Activated CD8-positive, alpha-beta T cell treated with anti-CD3 and anti-CD28 coated beads for 36 hours (primary cell): ENCODE results near the gene SLC38A9. TPM values are rescaled to one million over a fixed set of nuclear protein-coding genes. Genes with fewer than 3 reads are reported as not detected.

Experiments used
- ATAC-seq: fragments of 200-7000 bp; cut with Tn5 transposase; one replicate; pipeline ENCODE4 v1.10.0; 2021; ENCODE audit warnings: mild to moderate bottlenecking, moderate library complexity
- CTCF ChIA-PET: fragments of 350-600 bp; sonication (Branson Sonifier 250); formaldehyde crosslinking; loops from one replicate; lab custom pipeline; 2021; ENCODE audit warnings: antibody characterized with exemption; lab: Charles Lee
- POLR2A ChIA-PET: fragments of 350-600 bp; sonication (Branson Sonifier 250); formaldehyde crosslinking; loops from one replicate; lab custom pipeline; 2021; ENCODE audit warnings: antibody characterized with exemption; lab: Charles Lee
- DNase-seq: peaks from one replicate; pipeline ENCODE4 v3.0.0-alpha.2; 2020
- H3K27ac Mint-ChIP-seq: one replicate; pipeline ENCODE4 v1.8.0; 2021; ENCODE audit warnings: mild to moderate bottlenecking, mixed read lengths
- H3K27me3 Mint-ChIP-seq: one replicate; pipeline ENCODE4 v1.8.0; 2021; ENCODE audit warnings: mixed read lengths
- H3K36me3 Mint-ChIP-seq: one replicate; pipeline ENCODE4 v1.8.0; 2021; ENCODE audit warnings: low read depth, mixed read lengths
- H3K4me1 Mint-ChIP-seq: one replicate; pipeline ENCODE4 v1.8.0; 2021; ENCODE audit warnings: low read depth, mixed read lengths
- H3K4me3 Mint-ChIP-seq: one replicate; pipeline ENCODE4 v1.8.0; 2021; ENCODE audit warnings: mild to moderate bottlenecking, moderate library complexity, mixed read lengths
- H3K9me3 Mint-ChIP-seq: one replicate; pipeline ENCODE4 v1.8.0; 2021; ENCODE audit warnings: mixed read lengths
- CTCF ChIP-seq: fragments of 200-600 bp; IDR thresholded peaks from one replicate; pipeline ENCODE4 v1.8.0; 2022; ENCODE audit warnings: antibody characterized with exemption, mild to moderate bottlenecking
- intact Hi-C: fragments of 100-400 bp; cut with micrococcal nuclease; formaldehyde crosslinking; loops from one replicate; pipeline ENCODE4 v1.10.0; 2022
- total RNA-seq, 2 experiments: library from RNA; stranded (reverse); gene quantifications; one replicate each; pipeline ENCODE4 v1.2.3, GENCODE V29; 2021

Gene SLC38A9
- total RNA-seq, 2 experiments from 2014 or later, result 11.4 to 12.0 TPM

DNA sequence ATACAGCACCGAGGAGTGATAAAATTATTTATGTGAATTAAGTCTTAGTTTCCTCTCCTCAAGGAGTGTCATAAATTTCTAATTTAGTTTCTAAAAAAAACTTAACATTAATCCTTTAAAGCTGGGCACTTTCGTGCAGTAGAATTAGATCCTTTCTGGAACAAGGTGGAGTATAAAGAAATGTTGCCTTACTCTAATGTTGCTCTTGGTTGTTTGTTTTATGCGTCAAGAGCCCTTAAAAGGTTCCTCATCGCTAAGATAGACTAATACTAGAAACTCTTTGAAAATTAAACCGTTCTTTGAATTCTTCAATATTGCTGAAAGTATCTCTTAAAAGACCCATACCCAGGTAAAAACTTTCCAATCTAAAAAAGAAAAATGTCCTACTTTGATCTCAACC is 93.8 kb downstream of the SLC38A9 start:
- intact Hi-C loops, result no loop called here
- POLR2A ChIA-PET, result interaction anchor here (0.9 kb wide), 1 partner anchor 12 kb away, joined by 3 read pairs; no protein-coding TSS in a partner anchor
- no peak for DNase-seq

GRCh38 chr5:55613112-55613868 is 98.8 kb downstream of the SLC38A9 start:
- Mint-ChIP-seq H3K4me3 (no peak overlapping the region), H3K27ac (no peak overlapping the region)

More for the DNA sequence above, 93.8 kb downstream of the SLC38A9 start:
- TF ChIP-seq CTCF, result no peak
- Mint-ChIP-seq H3K9me3 (peaks cover 2% of the 10 kb centered on the region), H3K4me1 (no peaks in the 10 kb centered on the region), H3K27me3 (no peaks in the 10 kb centered on the region), H3K27ac (no peak overlapping the region), H3K36me3 (no peaks in the 10 kb centered on the region), H3K4me3 (no peak overlapping the region)
- CTCF ChIA-PET, result no interaction called here
- ATAC-seq, result no peak

DNA sequence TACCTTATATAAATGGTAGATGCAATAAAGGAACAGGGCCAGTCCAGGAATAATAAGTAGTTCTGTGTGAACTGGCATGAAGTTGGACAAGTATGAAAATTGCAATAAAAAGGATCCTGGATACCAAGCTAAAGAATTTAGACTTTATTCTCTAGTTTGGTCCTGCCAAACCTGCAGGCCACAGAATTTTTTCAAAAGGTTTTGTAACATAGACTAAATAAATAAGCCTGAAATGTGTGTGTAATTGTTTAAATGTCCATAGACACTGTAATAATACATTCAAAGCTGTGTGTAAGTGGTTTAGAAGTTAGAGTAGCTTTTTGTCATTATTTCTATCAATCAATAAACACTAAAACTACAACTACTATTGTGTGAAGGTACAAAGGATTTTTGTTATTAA is 101.6 kb downstream of the SLC38A9 start:
- CTCF ChIA-PET, result interaction anchor here (0.5 to 1.2 kb wide), 3 partner anchors 30 to 307 kb away, joined by 3 read pairs; no protein-coding TSS in a partner anchor
- H3K4me1 Mint-ChIP-seq, result peaks cover 7% of the 10 kb centered on the region
- ATAC-seq, result no peak
- no peak overlapping the region for H3K4me3 Mint-ChIP-seq
- POLR2A ChIA-PET, result no interaction called here
- no peak for TF ChIP-seq CTCF
- no peak overlapping the region for H3K27ac Mint-ChIP-seq
- no peaks in the 10 kb centered on the region for H3K27me3 Mint-ChIP-seq
- intact Hi-C loops, result no loop called here
- H3K9me3 Mint-ChIP-seq, result peaks cover 2% of the 10 kb centered on the region
- H3K36me3 Mint-ChIP-seq, result no peaks in the 10 kb centered on the region
- DNase-seq, result no peak

More at GRCh38 chr5:55613112-55613868, 98.8 kb downstream of the SLC38A9 start:
- DNase-seq (no peak), ATAC-seq (no peak)
- peaks cover 7% of the 10 kb centered on the region for H3K4me1 Mint-ChIP-seq
- intact Hi-C loops, result no loop called here
- H3K36me3 Mint-ChIP-seq, result no peaks in the 10 kb centered on the region
- ChIA-PET POLR2A (no interaction called here), CTCF (no interaction called here)
- H3K27me3 Mint-ChIP-seq, result no peaks in the 10 kb centered on the region
- TF ChIP-seq CTCF, result no peak
- H3K9me3 Mint-ChIP-seq, result peaks cover 2% of the 10 kb centered on the region

GRCh38 chr5:55609413-55609812 is 102.7 kb downstream of the SLC38A9 start:
- ATAC-seq (peak; percentile 39), DNase-seq (no peak)
- ChIA-PET POLR2A (interaction anchor here (0.6 kb wide), 1 partner anchor 136 kb away, joined by 5 read pairs; no protein-coding TSS in a partner anchor), CTCF (no interaction called here)
- peaks cover 2% of the 10 kb centered on the region for H3K9me3 Mint-ChIP-seq
- H3K27ac Mint-ChIP-seq, result no peak overlapping the region
- H3K36me3 Mint-ChIP-seq, result no peaks in the 10 kb centered on the region
- no peaks in the 10 kb centered on the region for H3K27me3 Mint-ChIP-seq
- H3K4me1 Mint-ChIP-seq, result peaks cover 7% of the 10 kb centered on the region
- no peak overlapping the region for H3K4me3 Mint-ChIP-seq
- intact Hi-C loops, result no loop called here
- TF ChIP-seq CTCF, result no peak
